Cerebellar cortex (tissue), 1 donor: Measurements from ENCODE around the gene NUDT3.
A peak's percentile ranks its signal among the peaks of the same experiment; 100 is the strongest.
"Not testable (repeated sequence)": the region's sequence is repeated elsewhere in the genome, so short reads cannot be mapped to it uniquely, and the experiment has no call there.

ENCODE experiments used
- DNase-seq: peaks from one replicate; pipeline ENCODE4 v3.0.0-alpha.2; 2015; ENCODE audit warnings: low spot score

The NUDT3 gene

GRCh38 chr6:34343806-34344205, 48.7 kb downstream of the NUDT3 start:
- DNase-seq, result no peak

GRCh38 chr6:34342247-34342646, 50.2 kb downstream of the NUDT3 start:
- DNase-seq, result no peak

GRCh38 chr6:34341481-34341971, 50.9 kb downstream of the NUDT3 start:
- peak; percentile 41 for DNase-seq

GRCh38 chr6:34340906-34341480, 51.5 kb downstream of the NUDT3 start:
- DNase-seq, result no peak

DNA sequence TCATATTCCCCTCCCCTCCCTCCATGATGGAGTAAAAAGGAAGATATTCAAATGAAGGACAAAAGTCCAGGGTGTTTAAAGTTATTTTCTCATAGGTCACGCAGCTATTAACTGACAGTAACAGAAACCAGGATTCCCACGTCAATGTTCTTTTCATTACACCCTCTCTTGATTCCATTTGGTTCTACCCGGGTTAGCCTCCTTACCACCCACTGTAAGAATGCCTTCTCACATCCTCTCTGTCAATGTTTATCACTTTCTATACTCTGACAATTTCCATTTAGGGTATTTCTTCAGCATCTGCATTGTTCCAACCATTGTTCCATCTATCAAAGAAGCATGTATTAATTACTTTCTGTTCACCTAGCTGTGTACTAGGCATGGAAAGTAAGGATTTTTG, 52.1 kb downstream of the NUDT3 start:
- no peak for DNase-seq

DNA sequence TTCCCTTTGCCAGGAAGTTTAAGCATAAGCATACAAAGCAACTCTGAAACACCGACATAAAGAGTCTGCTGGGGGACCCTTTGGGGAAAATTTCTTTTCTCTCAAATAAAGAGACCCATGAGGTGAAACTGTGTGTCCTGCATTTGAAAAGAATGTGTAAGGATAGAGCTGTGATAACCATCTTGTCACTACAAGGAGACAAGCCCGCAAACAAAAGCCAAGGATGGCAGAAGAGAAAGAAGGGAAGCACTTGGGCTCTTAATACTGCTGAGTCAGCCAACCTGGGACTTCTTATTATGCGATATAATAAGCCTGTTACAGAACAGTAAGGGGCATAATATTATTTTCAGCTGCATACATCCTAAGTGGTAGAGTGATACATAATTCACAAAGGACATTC, 52.5 kb downstream of the NUDT3 start:
- no peak for DNase-seq

DNA sequence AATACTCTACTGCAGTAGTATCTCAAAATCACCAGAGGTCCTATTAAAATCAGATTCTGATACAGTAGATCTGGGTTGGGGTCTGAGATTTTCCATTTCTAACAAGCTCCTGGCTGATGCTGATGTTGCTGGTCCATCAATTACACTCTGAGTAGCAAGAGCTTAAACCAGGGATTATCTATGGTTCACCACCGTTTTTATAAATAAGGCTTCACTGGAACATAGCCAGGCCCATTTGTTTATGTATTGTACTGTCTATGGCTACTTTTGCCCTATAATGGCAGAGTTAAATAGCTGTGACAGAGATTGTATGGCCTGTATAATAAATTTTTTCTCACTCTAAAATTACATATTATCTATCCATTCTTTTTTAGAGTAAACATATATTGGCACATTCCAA, 53.0 kb downstream of the NUDT3 start:
- DNase-seq, result no peak

DNA sequence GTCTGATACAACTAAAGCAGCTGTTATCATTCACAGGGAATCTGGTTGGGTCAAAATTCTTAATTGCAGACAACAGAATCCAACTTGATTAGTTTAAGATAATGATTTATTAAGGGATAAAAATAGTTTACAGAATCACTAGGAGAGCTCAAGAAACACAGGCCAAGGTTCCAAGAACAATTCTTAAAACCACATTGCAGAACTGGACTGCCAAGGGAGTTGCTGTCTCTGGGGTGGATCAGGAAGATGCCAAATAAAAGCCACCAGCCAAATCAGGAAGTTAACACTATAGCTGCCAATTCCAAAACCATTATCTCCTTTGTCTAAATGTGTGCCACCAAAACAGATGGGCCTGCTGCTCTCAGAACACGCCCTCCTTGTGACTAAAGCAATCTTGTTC, 53.7 kb downstream of the NUDT3 start:
- DNase-seq, result peak; percentile 62

DNA sequence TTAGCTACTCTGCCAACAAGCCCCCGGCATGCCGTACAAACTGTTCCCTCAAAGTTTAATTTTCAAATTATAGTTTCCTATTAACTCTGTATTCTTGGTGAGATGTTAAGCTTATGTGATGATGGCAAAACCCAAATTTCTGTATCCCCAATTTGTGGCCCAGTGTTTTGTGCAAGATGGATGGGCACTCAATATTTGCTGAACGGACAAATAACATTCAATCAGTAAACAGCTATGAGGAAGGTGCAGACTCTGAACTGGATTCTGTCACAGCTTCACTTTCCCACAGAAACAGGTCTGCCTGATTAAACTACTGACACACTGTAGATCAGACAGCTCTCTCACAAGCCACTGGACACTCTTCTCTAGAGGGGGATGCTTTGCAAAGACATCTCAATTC, 54.1 kb downstream of the NUDT3 start:
- no peak for DNase-seq

GRCh38 chr6:34334796-34335416, 57.6 kb downstream of the NUDT3 start:
- DNase-seq, result no peak

- no peak for DNase-seq
These were observed 58.6 kb downstream of the NUDT3 start for GRCh38 chr6:34333858-34334257.

GRCh38 chr6:34332251-34333198, 59.9 kb downstream of the NUDT3 start:
- DNase-seq, result no peak

DNA sequence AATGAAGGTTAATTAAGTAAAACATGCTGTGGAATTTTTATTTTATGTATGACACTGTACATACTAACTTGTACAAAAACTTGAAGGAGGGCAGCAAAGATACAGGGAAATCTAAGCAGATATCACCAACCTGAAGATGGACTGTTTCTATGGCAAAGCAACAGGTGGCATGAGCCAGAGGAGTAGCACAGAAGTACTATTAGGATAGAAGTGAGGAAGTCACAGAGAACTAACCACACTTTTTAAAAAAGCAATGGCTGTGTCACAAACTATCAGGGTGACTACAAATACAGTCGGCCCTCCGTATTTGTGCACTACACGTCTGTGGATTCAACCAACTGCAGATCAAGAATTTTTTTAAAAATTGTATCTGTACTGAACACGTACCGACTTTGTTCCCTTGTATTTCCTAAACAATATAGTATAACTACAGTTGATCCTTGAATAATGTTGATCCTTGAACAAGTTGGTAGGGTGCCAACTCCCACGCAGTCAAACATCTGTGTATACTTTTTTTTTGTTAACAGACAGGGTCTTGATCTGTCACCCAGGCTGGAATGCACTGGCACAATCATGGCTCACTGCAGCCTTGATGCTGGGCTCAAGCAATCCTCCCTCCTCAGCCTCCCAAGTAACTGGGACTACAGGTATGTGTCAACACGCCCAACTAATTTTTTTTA, 61.0 kb downstream of the NUDT3 start:
- no peak for DNase-seq

GRCh38 chr6:34329814-34330213, 62.7 kb downstream of the NUDT3 start:
- not testable (repeated sequence) for DNase-seq

DNA sequence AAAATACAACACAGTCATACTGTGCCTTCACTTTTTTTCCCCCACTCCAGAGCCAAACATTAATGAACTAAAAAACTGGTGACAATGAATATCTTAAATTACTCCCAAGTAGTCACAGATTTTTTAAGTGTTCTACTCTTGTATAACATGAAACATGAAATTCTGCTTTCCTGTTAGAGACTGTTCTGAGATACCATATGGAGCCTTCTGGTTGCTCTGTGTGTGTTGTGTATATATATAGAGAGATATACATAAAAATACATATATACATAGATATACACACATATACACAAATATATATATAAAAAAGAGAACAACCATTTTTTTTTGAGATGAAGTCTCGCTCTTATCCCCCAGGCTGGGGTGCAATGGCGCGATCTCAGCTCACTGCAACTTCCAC, 63.5 kb downstream of the NUDT3 start:
- no peak for DNase-seq

GRCh38 chr6:34327313-34328205, 64.9 kb downstream of the NUDT3 start:
- DNase-seq, result not testable (repeated sequence)

DNA sequence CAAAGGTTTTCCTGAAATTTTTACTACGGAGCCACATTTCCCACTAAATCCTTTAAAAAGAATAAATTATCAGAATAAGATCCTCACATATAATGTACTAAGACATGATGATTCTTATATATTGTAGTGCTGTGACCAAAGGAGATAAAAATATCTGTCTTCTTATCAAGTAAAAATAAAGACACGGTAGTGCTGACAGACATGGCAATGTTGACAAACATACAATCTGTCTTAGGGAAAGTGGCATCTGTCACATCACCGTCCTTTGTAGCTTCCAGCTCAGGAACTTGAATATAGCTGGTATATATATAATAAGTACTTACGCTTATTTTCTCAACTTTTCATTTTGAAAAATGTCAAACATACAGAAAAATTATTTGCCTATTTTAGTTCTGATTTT, 66.8 kb downstream of the NUDT3 start:
- DNase-seq, result no peak

GRCh38 chr6:34324738-34325444, 67.6 kb downstream of the NUDT3 start:
- DNase-seq, result peak; percentile 42

DNA sequence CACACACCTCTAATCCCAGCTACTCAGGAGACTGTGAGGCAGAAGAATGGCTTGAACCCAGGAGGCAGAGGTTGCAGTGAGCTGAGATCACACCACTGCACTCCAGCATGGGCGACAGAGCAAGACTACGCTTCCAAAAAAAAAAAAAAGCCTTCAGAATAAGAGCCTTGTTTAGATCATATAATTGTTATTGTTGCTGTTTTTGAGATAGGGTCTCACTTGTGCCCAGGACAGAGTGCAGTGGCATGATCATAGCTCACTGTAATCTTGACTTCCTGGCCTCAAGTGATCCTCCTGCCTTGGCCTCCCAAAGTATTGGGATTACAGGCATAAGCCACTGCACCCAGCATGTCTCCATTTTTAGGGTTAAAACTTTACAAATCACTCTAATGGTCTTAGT, 68.2 kb downstream of the NUDT3 start:
- DNase-seq, result not testable (repeated sequence)

DNA sequence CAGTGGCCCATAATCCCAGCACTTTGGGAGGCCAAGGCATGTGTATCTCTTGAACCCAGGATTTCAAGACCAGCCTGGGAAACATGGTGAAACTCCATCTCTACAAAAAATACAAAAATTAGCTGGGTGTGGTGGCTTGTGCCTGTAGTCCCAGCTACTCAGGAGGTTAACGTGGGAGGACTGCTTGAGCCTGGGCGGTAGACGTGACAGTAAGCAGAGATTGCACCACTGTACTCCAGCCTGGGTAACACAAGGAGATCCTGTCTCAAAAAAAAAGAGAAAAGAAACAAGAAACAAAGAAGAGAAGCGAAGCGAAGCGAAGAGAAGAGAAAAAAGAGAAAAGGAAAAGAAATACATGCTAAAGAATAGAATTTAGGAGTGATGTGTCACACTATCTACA, 69.2 kb downstream of the NUDT3 start:
- DNase-seq, result no peak

DNA sequence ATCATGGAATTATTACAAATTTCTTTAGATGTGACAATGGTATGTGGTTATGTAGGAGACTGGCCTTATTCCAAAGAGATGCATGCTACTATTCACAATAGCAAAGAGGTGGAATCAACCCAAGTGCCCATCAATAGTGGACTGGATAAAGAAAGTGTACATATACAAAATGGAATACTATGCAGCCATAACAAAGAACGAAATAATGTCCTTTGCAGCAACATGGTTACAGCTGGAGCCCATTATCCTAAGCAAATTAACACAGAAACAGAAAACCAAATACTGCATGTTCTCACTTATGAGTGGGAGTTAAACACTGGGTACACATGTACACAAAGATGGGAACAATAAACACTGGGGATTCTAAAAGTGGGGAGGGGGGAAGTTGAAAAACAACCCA, 69.7 kb downstream of the NUDT3 start:
- DNase-seq, result no peak
